Pancreas (tissue), 10 donors: ENCODE results near the gene ST8SIA5. TPM values are rescaled to one million over a fixed set of nuclear protein-coding genes. Genes with fewer than 3 reads are reported as not detected.

Experiments used
- ATAC-seq, 4 donors: fragments of 200-7000 bp; cut with Tn5 transposase; one replicate each; pipeline versions ENCODE4 v1.8.0 to v1.9.1; 2020; ENCODE audit warnings: mild to moderate bottlenecking in 4 of 4, moderate library complexity in 4 of 4
- DNase-seq, 6 donors: peaks; one replicate each; pipeline ENCODE4 v3.0.0-alpha.2; 2020
- FAIRE-seq: peaks from 2 replicates; lab custom pipeline; 2012; peaks lifted over from hg19 to GRCh38; lab: Jason Lieb, UNC
- H3K27ac ChIP-seq, 4 donors: fragments of 200-600 bp; sonication (generic); 1 replicate in 3 of 4; 2 replicates in 1 of 4; pipeline versions ENCODE4 v1.5.0 to v1.8.0; 2020
- H3K27me3 ChIP-seq, 4 donors: fragments of 200-600 bp; one replicate each; pipeline ENCODE4 v1.8.0; 2021
- H3K36me3 ChIP-seq, 3 donors: fragments of 200-600 bp; sonication (generic) in 1 of 3; one replicate each; pipeline versions ENCODE4 v1.5.0 to v1.8.0; 2020 to 2021
- H3K4me1 ChIP-seq, 3 donors: fragments of 200-600 bp; one replicate each; pipeline ENCODE4 v1.8.0; 2021
- H3K4me3 ChIP-seq, 4 donors: fragments of 200-600 bp; sonication (generic) in 2 of 4; one replicate each; pipeline versions ENCODE4 v1.5.0 to v1.8.0; 2020 to 2021
- H3K9me3 ChIP-seq, 4 donors: fragments of 200-600 bp; one replicate each; pipeline ENCODE4 v1.8.0; 2021
- WGBS, 2 donors: extraction: QIAGEN DNeasy Blood & Tissue Kit; methylation state at CpG; one replicate each; pipeline ENCODE4 v1.1.7; 2013; 5-methylcytosine and 5-hydroxymethylcytosine counted together
- intact Hi-C, 3 donors: fragments of 100-400 bp; cut with DNase I; formaldehyde crosslinking; loops; one replicate each; pipeline versions ENCODE4 v1.11.1 to v1.14.2; 2022
- polyA plus RNA-seq, 2 donors: library from polyadenylated mRNA; stranded (reverse); fragments of 200-250 nt; gene quantifications; one replicate each; pipeline ENCODE4 v1.2.3, GENCODE V29; 2013
- total RNA-seq, 6 donors: library from RNA; stranded (reverse); fragmentation: NEBNext Ultra II Directional in 4 of 6; extraction: Animal tissue kit (Norgen Biotek cat#: 25700) in 4 of 6; gene quantifications; one replicate each; pipeline versions ENCODE4 v1.2.1 to v1.2.4, GENCODE V29; 2021 to 2023
- TF ChIP-seq, protein P1 (sequence below), 4 donors: fragments of 200-600 bp; sonication (generic) in 3 of 4; IDR thresholded peaks; one replicate each; pipeline versions ENCODE4 v1.5.0 to v1.8.0; 2021; ENCODE audit warnings: antibody characterized with exemption in 4 of 4
- donor health status: healthy with polysubstance abuse.
- donor health status: DM: no; HTN: no; CAD: no; lungs with moderate emphysema.
- donor health status: DM: no; HTN: no; CAD: no.
- donor health status: control.
- donor health status: control.
- donor health status: Bipolar disorder and iron deficiency.
- donor health status: DM: yes; HTN: yes; CAD: no.
- donor health status: DM: no; HTN: no; CAD: no.
- donor health status: DM: no; HTN: no; CAD: no.
- donor health status: DM: yes; HTN: yes; CAD: no.

The ST8SIA5 gene
- total and polyA plus RNA-seq, 8 donors: 0.06 to 1.1 (median 0.24) TPM

DNA sequence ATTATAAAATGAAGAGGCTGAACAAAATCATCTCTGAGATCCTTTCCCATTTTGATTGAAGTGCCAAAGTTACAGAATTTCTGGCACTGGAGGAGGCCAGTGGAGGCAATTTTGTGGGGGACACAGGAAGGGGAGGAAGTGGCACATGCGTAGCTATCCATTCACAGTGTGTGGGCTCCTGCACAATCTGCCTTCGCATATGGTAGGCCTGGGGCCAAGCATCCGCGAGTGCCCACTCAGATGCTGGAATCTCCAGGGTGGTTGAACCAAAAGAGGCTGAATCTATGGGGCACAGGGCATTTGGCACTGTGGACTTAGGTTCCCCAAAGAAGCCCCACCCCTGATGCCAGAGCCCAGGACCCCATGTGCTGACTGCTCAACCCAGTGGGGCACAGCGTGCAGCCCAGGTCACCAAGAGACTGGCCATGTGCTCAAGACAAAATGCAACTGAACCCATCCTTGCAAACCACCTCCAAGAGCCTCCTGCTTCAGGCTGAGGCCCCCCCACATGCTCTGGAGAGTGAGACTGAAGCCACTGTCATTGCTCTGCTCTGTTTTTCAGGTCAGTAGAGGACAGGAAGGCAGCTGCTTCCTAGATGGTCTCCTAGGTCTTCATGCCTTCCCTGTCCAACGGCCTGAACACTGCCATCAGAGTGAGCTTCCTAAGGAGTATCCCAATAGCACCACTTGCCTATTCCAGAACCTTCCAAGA, 28.5 kb downstream of the ST8SIA5 start:
- no peak overlapping the region for H3K4me3 ChIP-seq
- ATAC-seq (no peak), FAIRE-seq (no peak), DNase-seq (peak in 1 of 6 donors; percentile 13)
- intact Hi-C loops: no loop called here
- H3K27ac ChIP-seq: no peak overlapping the region
- H3K9me3 ChIP-seq: no peaks in the 10 kb centered on the region
- H3K4me1 ChIP-seq: no peaks in the 10 kb centered on the region
- WGBS, 2 donors: 82 to 86% methylated on average over 6 of the region's 6 CpGs
- no peaks in the 10 kb centered on the region for H3K27me3 ChIP-seq
- no peaks in the 10 kb centered on the region for H3K36me3 ChIP-seq
- TF ChIP-seq, protein P1, sequence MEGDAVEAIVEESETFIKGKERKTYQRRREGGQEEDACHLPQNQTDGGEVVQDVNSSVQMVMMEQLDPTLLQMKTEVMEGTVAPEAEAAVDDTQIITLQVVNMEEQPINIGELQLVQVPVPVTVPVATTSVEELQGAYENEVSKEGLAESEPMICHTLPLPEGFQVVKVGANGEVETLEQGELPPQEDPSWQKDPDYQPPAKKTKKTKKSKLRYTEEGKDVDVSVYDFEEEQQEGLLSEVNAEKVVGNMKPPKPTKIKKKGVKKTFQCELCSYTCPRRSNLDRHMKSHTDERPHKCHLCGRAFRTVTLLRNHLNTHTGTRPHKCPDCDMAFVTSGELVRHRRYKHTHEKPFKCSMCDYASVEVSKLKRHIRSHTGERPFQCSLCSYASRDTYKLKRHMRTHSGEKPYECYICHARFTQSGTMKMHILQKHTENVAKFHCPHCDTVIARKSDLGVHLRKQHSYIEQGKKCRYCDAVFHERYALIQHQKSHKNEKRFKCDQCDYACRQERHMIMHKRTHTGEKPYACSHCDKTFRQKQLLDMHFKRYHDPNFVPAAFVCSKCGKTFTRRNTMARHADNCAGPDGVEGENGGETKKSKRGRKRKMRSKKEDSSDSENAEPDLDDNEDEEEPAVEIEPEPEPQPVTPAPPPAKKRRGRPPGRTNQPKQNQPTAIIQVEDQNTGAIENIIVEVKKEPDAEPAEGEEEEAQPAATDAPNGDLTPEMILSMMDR (IDR thresholded peaks at IDR 0.05): no peak

GRCh38 chr18:46727177-46727576, 29.7 kb downstream of the ST8SIA5 start:
- intact Hi-C loops: no loop called here
- FAIRE-seq (no peak), ATAC-seq (no peak), DNase-seq (no peak)
- no peak overlapping the region for H3K27ac ChIP-seq
- no peak overlapping the region for H3K4me3 ChIP-seq
- TF ChIP-seq, protein P1 (IDR thresholded peaks at IDR 0.05): no peak
- no peaks in the 10 kb centered on the region for H3K36me3 ChIP-seq
- WGBS, 2 donors: 72 to 92% methylated on average over 1 of the region's 1 CpG
- no peaks in the 10 kb centered on the region for H3K4me1 ChIP-seq
- H3K27me3 ChIP-seq: no peaks in the 10 kb centered on the region
- no peaks in the 10 kb centered on the region for H3K9me3 ChIP-seq

DNA sequence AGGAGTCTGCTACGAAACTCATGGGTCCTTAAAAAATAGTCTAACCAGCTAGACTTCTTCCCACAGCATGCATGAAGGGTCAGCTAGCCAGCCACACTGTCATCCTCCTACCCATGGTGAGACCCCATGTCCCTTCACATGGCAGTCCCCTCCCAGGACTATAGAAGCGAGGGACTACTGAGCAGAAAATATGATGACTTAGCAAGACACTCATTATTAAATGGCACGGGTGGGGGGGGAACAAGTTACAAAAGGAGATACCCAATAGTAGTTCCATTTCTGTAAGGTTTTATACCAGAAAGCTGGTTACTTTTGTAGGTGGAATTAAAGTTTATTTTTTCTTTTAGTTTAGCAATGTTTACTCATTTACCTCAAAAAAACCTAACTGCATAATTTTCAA, 31.5 kb downstream of the ST8SIA5 start:
- no peak overlapping the region for H3K4me3 ChIP-seq
- no peak for DNase-seq
- no peak for FAIRE-seq
- TF ChIP-seq, protein P1 (IDR thresholded peaks at IDR 0.05): no peak
- WGBS, 2 donors: 71 to 77% methylated on average over 3 of the region's 3 CpGs
- no peak overlapping the region for H3K27ac ChIP-seq
- no peaks in the 10 kb centered on the region for H3K4me1 ChIP-seq
- H3K27me3 ChIP-seq: no peaks in the 10 kb centered on the region
- H3K9me3 ChIP-seq: no peaks in the 10 kb centered on the region
- intact Hi-C loops: no loop called here
- ATAC-seq: no peak
- no peaks in the 10 kb centered on the region for H3K36me3 ChIP-seq

- H3K27ac ChIP-seq: no peak overlapping the region
- DNase-seq (peak in 1 of 6 donors; percentile 6), FAIRE-seq (no peak), ATAC-seq (no peak)
- H3K36me3 ChIP-seq: no peaks in the 10 kb centered on the region
- H3K4me3 ChIP-seq: no peak overlapping the region
- H3K9me3 ChIP-seq: no peaks in the 10 kb centered on the region
- no peaks in the 10 kb centered on the region for H3K4me1 ChIP-seq
- TF ChIP-seq, protein P1 (IDR thresholded peaks at IDR 0.05): no peak
- WGBS, 2 donors: 77 to 84% methylated on average over 4 of the region's 4 CpGs
- intact Hi-C loops: no loop called here
- no peaks in the 10 kb centered on the region for H3K27me3 ChIP-seq
Measured at GRCh38 chr18:46723856-46724415, 32.9 kb downstream of the ST8SIA5 start.

DNA sequence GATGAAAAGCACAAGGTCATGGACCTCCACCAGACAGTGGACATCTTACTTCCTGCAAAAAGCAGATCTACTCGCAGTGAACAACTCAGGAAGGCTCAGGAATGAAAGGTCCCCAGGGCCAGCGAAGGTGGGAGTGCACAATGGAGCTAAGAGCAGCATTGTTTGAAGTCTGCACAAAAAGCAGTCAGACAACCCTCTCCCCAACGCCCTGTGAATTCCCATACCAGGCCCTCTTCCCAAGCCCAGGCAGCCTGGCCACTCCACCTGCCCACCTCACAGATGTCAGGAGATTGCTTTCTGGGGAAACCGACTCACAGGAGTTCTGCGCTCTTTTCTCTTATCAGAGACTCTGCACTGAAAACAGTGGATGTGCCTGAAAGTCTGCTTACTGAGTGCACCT, 34.8 kb downstream of the ST8SIA5 start:
- TF ChIP-seq, protein P1 (IDR thresholded peaks at IDR 0.05): no peak
- Histone ChIP-seq H3K27me3 (no peaks in the 10 kb centered on the region), H3K4me3 (no peak overlapping the region), H3K9me3 (no peaks in the 10 kb centered on the region), H3K4me1 (no peaks in the 10 kb centered on the region), H3K27ac (no peak overlapping the region), H3K36me3 (no peaks in the 10 kb centered on the region)
- FAIRE-seq (no peak), ATAC-seq (no peak), DNase-seq (peak in 1 of 6 donors; percentile 17)
- intact Hi-C loops: no loop called here
- 39 to 46% methylated on average over 5 of the region's 5 CpGs for WGBS, 2 donors
